Epithelial cell of proximal tubule (primary cell): Measurements from ENCODE around the gene RIPPLY3. TPM values are rescaled to one million over a fixed set of nuclear protein-coding genes. Genes with fewer than 3 reads are reported as not detected.
"Not testable (repeated sequence)": the region's sequence is repeated elsewhere in the genome, so short reads cannot be mapped to it uniquely, and the experiment has no call there.

Source experiments
- DNase-seq: peaks from one replicate; pipeline ENCODE4 v3.0.0-alpha.2; 2011; ENCODE audit warnings: low read depth
- H3K4me3 ChIP-seq: 2 replicates; pipeline ENCODE4 v1.5.1; 2011; ENCODE audit warnings: low read depth, mild to moderate bottlenecking, low read length
- total RNA-seq: library from RNA; depleted of rRNA; stranded (reverse); fragments of >200 nt; gene quantifications from 2 replicates; pipeline ENCODE4 v1.2.3, GENCODE V29; 2015
- TF ChIP-seq, protein P1 (sequence below): conservative IDR thresholded peaks from 2 replicates; pipeline ENCODE4 v1.5.1; 2012; ENCODE audit warnings: low read depth, mild to moderate bottlenecking, low read length

Gene RIPPLY3
- total RNA-seq, 1 donor from 2014 or later, result 5.1 TPM

- DNase-seq, result no peak
- TF ChIP-seq, protein P1, sequence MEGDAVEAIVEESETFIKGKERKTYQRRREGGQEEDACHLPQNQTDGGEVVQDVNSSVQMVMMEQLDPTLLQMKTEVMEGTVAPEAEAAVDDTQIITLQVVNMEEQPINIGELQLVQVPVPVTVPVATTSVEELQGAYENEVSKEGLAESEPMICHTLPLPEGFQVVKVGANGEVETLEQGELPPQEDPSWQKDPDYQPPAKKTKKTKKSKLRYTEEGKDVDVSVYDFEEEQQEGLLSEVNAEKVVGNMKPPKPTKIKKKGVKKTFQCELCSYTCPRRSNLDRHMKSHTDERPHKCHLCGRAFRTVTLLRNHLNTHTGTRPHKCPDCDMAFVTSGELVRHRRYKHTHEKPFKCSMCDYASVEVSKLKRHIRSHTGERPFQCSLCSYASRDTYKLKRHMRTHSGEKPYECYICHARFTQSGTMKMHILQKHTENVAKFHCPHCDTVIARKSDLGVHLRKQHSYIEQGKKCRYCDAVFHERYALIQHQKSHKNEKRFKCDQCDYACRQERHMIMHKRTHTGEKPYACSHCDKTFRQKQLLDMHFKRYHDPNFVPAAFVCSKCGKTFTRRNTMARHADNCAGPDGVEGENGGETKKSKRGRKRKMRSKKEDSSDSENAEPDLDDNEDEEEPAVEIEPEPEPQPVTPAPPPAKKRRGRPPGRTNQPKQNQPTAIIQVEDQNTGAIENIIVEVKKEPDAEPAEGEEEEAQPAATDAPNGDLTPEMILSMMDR, result peak; percentile 27
- H3K4me3 ChIP-seq, result peak overlapping the region; percentile 47
These were observed 11.9 kb upstream of the RIPPLY3 start for GRCh38 chr21:36994501-36995158.

- DNase-seq, H3K4me3 ChIP-seq: not testable (repeated sequence)
These were observed 11.2 kb upstream of the RIPPLY3 start for GRCh38 chr21:36995285-36995684.

DNA sequence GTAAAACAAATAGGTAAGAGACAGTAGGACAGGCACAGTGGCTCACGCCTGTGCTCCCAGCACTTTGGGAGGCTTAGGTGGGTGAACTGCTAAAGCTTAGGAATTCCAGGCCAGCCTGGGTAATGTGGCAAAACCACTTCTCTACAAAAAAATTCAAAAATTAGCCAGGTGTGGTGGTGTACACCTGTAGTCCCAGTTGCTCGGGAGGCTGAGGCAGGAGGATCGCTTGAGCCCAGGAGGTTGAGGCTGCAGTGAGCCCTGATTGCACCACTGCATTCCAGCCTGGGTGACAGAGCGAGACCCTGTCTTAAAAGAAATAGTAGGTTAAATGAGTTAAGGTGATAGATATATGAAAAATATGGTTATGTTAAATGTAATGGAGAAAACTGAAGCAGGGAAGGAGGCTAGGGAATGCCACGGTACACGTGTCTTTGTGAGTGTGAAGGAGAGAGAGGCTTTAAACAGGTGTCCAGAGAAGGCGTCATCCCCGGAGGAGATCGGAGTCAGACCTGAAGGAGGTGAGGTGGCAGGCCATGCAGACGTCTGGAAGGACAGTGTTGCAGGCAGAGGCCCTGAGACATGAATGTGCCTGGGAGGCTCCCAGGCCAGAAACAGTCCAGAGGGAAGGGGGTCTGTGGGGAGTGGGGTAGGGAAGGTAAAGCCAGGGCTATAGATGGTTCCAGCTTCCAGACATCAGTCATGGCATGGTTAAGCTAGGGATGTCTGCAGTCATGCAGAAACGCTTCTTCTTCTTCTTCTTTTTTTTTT is 7.2 kb upstream of the RIPPLY3 start:
- DNase-seq, result no peak
- TF ChIP-seq, protein P1, result no peak
- H3K4me3 ChIP-seq, result no peak overlapping the region

GRCh38 chr21:37000381-37000780 is 6.1 kb upstream of the RIPPLY3 start:
- DNase-seq, result no peak

DNA sequence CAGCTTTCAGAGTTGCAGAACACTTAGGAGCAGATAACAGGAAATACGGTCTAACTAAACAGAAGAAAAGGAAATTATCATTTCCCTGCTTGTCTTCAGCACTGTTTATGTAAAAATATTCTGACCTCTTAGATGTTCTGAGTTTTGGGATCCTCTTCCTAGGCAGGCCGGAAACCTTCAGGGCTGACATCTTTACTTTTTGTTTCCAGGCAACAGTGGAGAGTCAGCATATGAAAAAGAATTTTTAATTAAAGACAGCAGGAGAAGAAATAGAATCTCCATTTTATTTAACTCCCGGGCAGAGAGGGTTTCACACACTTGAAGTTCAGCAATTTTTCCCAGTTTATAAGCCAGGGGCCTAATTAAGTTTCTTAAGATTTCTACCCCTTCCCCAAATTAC is 5.1 kb upstream of the RIPPLY3 start:
- no peak for DNase-seq
- TF ChIP-seq, protein P1, result no peak
- H3K4me3 ChIP-seq, result no peak overlapping the region

More at GRCh38 chr21:37000381-37000780, 6.1 kb upstream of the RIPPLY3 start:
- TF ChIP-seq, protein P1, result peak; percentile 27
- H3K4me3 ChIP-seq, result no peak overlapping the region

GRCh38 chr21:37002851-37003250 is 3.7 kb upstream of the RIPPLY3 start:
- not testable (repeated sequence) for DNase-seq, H3K4me3 ChIP-seq

- DNase-seq, H3K4me3 ChIP-seq: not testable (repeated sequence)
These were observed 2.6 kb upstream of the RIPPLY3 start for GRCh38 chr21:37003917-37004316.

DNA sequence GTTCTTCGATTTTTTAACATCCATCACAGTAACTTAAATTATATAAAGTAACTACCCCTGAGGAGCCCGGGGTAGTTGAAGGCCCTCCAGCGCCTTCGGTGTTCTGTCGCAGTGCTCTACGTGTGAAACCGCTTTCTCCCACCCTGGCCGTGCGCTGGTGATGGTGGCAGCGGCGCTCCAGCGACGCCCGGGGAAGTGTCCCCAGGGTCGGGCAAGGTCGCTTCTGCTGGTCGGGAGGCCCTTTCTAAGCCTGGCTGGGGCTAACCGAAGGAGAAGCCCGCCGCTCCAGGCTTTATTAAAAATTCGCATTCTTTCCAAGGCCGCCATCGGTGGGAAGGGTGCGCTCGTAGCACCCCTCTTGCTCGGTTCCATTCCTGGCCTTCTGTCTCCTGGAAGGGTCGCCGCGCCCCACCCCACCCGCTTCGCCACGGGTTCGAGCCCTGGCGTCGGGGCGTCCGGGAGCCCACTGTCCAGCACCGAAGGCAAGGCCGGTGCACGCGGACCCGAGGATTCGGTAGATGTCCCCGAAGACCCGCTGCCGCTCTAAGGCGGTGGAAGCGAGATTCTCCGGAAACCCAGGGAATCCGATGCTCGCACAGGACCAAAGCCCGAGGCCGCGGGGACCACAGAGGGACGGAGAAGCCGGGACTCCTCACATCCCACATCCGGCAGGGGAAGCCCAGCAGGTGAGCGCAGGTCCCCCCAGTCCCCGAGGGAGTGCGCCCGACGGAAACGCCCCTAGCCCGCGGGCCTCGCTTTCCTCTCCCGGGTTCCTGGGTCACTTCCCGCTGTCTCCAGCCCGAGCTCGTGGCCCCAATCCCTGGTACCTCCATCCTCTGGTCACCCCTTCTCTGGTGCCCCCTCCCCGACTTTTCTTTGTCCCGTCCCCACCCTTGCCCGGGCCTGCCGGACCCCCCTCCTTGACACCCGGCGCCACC is 685 bp upstream of the RIPPLY3 start:
- no peak for DNase-seq
- peak overlapping the region; percentile 53 for H3K4me3 ChIP-seq
- TF ChIP-seq, protein P1, result no peak
